WTC11 (cell line): ENCODE data around the gene GOLGA3. TPM values are rescaled to one million over a fixed set of nuclear protein-coding genes. Genes with fewer than 3 reads are reported as not detected.

ENCODE experiments used
- ATAC-seq: fragments of 200-7000 bp; cut with Tn5 transposase; 2 replicates; pipeline ENCODE4 v1.10.0; 2021; ENCODE audit warnings: mild to moderate bottlenecking, moderate library complexity
- CTCF ChIA-PET: fragments of 300-600 bp; sonication (Branson Sonifier 250); formaldehyde crosslinking; loops from one replicate; lab custom pipeline; 2021; ENCODE audit warnings: antibody characterized with exemption; lab: Charles Lee
- POLR2A ChIA-PET: fragments of 350-600 bp; sonication (Branson Sonifier 250); formaldehyde crosslinking; loops from one replicate; lab custom pipeline; 2021; ENCODE audit warnings: antibody characterized with exemption; lab: Charles Lee
- DNase-seq: peaks from one replicate; pipeline ENCODE4 v3.0.0; 2021; ENCODE audit warnings: low spot score
- H3K27ac Mint-ChIP-seq: 2 replicates; pipeline ENCODE4 v1.8.0; 2021; ENCODE audit warnings: mixed read lengths
- H3K27me3 Mint-ChIP-seq: 2 replicates; pipeline ENCODE4 v1.8.0; 2021; ENCODE audit warnings: low read depth, mild to moderate bottlenecking, moderate library complexity, mixed read lengths
- H3K36me3 Mint-ChIP-seq: 2 replicates; pipeline ENCODE4 v1.8.0; 2021; ENCODE audit warnings: mixed read lengths
- H3K4me1 Mint-ChIP-seq: 2 replicates; pipeline ENCODE4 v1.8.0; 2022; ENCODE audit warnings: mixed read lengths
- H3K4me3 Mint-ChIP-seq: 2 replicates; pipeline ENCODE4 v1.8.0; 2021; ENCODE audit warnings: mild to moderate bottlenecking, moderate library complexity, mixed read lengths
- H3K9me3 Mint-ChIP-seq: 2 replicates; pipeline ENCODE4 v1.8.0; 2021; ENCODE audit warnings: mixed read lengths
- ESRRA ChIP-seq: sonication (generic); formaldehyde crosslinking; IDR thresholded peaks from 2 replicates; pipeline ENCODE4 v1.8.1; 2022; ENCODE audit warnings: mild to moderate bottlenecking, missing genetic modification reagents, borderline replicate concordance
- FOXP1 ChIP-seq: sonication (generic); formaldehyde crosslinking; IDR thresholded peaks from 2 replicates; pipeline ENCODE4 v1.8.0; 2022; ENCODE audit warnings: missing genetic modification reagents, mild to moderate bottlenecking, moderate library complexity, borderline replicate concordance
- MYBL2 ChIP-seq: sonication (generic); formaldehyde crosslinking; IDR thresholded peaks from 2 replicates; pipeline ENCODE4 v1.8.1; 2023; ENCODE audit warnings: mild to moderate bottlenecking, moderate library complexity, missing genetic modification reagents
- SMAD4 ChIP-seq: sonication (generic); formaldehyde crosslinking; IDR thresholded peaks from 2 replicates; pipeline ENCODE4 v1.8.0; 2022; ENCODE audit warnings: mild to moderate bottlenecking, missing genetic modification reagents
- ZNF416 ChIP-seq: fragments of 250-450 bp; sonication (Bioruptor Pico); IDR thresholded peaks from 2 replicates; pipeline ENCODE4 v1.9.0; 2021; ENCODE audit warnings: mild to moderate bottlenecking, inconsistent platforms
- total RNA-seq: library from RNA; stranded (reverse); gene quantifications from 3 replicates; pipeline ENCODE4 v1.2.3, GENCODE V29; 2021
- TF ChIP-seq, protein P1 (sequence below): sonication (generic); formaldehyde crosslinking; IDR thresholded peaks from 2 replicates; pipeline ENCODE4 v1.8.1; 2023; ENCODE audit warnings: mild to moderate bottlenecking, moderate library complexity, missing genetic modification reagents
- TF ChIP-seq, protein P2 (sequence below): sonication (generic); formaldehyde crosslinking; conservative IDR thresholded peaks from 2 replicates; pipeline ENCODE4 v1.8.1; 2023; ENCODE audit warnings: mild to moderate bottlenecking, low read depth, missing genetic modification reagents, moderate library complexity
- TF ChIP-seq, protein P3 (sequence below): sonication (generic); formaldehyde crosslinking; IDR thresholded peaks from 2 replicates; pipeline ENCODE4 v1.8.0; 2022; ENCODE audit warnings: missing genetic modification reagents
- TF ChIP-seq, protein P4 (sequence below): fragments of 250-450 bp; sonication (Bioruptor Pico); IDR thresholded peaks from 2 replicates; pipeline ENCODE4 v2.1.2; 2022; ENCODE audit warnings: mild to moderate bottlenecking, moderate library complexity
- TF ChIP-seq, protein P5 (sequence below): fragments of 250-450 bp; sonication (Bioruptor Pico); IDR thresholded peaks from 2 replicates; pipeline ENCODE4 v1.9.0; 2021; ENCODE audit warnings: moderate library complexity, mild to moderate bottlenecking, inconsistent platforms, borderline replicate concordance
- TF ChIP-seq, protein P6 (sequence below): sonication (generic); formaldehyde crosslinking; IDR thresholded peaks from 2 replicates; pipeline ENCODE4 v1.8.0; 2023; ENCODE audit warnings: missing genetic modification reagents, mild to moderate bottlenecking, borderline replicate concordance

Gene GOLGA3
- total RNA-seq, 1 experiment from 2014 or later = 47.8 TPM

DNA sequence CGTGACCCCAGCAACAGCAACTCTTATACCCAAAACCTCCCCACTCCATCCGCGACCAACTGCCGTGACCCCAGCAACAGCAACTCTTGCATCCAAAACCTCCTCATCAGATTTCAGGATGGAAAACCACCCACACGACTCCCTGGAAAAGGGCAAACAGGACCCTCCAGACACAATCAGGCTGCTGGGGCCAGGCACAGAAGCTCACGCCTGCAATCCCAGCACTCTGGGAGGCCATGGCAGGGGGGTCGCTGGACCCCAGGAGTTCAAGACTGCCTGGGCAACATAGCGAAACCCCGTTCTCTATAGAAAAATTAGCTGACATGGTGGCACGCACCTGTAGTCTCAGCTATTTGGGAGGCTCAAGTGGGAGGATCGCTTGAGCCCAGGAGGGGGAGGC is 98.3 kb downstream of the GOLGA3 start (continued):
- TF ChIP-seq ESRRA (CRISPR knock-in tag) (no peak), FOXP1 (no peak), ZNF416 (CRISPR knock-in tag) (no peak)
- TF ChIP-seq, protein P1, sequence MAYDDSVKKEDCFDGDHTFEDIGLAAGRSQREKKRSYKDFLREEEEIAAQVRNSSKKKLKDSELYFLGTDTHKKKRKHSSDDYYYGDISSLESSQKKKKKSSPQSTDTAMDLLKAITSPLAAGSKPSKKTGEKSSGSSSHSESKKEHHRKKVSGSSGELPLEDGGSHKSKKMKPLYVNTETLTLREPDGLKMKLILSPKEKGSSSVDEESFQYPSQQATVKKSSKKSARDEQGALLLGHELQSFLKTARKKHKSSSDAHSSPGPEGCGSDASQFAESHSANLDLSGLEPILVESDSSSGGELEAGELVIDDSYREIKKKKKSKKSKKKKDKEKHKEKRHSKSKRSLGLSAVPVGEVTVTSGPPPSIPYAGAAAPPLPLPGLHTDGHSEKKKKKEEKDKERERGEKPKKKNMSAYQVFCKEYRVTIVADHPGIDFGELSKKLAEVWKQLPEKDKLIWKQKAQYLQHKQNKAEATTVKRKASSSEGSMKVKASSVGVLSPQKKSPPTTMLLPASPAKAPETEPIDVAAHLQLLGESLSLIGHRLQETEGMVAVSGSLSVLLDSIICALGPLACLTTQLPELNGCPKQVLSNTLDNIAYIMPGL (CRISPR knock-in tag) = no peak

DNA sequence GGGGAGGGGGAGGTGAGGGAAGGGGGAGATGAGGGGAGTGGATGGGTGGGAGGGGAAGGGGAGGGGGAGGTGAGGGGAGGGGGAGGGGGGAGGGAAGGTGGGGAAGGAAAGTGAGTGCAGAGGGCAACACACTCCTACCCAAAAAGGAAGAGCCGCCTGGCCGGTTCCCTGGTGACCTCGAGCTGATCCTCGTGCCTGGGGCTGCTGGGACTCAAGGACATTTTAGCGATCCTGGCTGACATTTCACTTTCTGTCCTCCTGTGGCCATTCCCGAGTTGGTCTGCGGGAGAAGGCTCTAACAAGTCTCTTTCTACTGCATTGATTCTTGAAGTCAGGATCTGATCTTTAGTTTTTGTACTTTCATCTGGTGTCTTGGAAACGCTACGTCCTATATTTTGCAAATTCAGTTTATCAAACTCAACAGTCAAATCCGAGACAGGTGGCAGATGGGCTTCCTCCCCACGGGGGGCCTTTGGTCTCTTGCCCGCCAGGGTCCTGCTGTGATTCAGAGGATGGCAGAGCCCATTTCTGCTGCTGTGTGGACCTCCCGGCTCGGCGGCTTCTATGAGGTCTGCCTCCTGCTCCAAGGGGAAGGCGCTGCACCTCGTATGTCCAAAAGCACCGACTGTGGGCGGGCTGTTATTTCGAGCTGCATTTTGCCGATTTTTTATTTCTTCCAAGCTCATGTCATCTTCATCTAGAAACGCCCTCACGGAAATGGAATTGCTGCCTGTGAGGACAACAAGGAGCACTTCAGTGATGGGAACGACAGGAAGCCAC is 98.9 kb downstream of the GOLGA3 start:
- ATAC-seq (no peak), DNase-seq (no peak)
- TF ChIP-seq, protein P2, sequence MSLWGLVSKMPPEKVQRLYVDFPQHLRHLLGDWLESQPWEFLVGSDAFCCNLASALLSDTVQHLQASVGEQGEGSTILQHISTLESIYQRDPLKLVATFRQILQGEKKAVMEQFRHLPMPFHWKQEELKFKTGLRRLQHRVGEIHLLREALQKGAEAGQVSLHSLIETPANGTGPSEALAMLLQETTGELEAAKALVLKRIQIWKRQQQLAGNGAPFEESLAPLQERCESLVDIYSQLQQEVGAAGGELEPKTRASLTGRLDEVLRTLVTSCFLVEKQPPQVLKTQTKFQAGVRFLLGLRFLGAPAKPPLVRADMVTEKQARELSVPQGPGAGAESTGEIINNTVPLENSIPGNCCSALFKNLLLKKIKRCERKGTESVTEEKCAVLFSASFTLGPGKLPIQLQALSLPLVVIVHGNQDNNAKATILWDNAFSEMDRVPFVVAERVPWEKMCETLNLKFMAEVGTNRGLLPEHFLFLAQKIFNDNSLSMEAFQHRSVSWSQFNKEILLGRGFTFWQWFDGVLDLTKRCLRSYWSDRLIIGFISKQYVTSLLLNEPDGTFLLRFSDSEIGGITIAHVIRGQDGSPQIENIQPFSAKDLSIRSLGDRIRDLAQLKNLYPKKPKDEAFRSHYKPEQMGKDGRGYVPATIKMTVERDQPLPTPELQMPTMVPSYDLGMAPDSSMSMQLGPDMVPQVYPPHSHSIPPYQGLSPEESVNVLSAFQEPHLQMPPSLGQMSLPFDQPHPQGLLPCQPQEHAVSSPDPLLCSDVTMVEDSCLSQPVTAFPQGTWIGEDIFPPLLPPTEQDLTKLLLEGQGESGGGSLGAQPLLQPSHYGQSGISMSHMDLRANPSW (CRISPR knock-in tag) = no peak
- TF ChIP-seq, protein P3, sequence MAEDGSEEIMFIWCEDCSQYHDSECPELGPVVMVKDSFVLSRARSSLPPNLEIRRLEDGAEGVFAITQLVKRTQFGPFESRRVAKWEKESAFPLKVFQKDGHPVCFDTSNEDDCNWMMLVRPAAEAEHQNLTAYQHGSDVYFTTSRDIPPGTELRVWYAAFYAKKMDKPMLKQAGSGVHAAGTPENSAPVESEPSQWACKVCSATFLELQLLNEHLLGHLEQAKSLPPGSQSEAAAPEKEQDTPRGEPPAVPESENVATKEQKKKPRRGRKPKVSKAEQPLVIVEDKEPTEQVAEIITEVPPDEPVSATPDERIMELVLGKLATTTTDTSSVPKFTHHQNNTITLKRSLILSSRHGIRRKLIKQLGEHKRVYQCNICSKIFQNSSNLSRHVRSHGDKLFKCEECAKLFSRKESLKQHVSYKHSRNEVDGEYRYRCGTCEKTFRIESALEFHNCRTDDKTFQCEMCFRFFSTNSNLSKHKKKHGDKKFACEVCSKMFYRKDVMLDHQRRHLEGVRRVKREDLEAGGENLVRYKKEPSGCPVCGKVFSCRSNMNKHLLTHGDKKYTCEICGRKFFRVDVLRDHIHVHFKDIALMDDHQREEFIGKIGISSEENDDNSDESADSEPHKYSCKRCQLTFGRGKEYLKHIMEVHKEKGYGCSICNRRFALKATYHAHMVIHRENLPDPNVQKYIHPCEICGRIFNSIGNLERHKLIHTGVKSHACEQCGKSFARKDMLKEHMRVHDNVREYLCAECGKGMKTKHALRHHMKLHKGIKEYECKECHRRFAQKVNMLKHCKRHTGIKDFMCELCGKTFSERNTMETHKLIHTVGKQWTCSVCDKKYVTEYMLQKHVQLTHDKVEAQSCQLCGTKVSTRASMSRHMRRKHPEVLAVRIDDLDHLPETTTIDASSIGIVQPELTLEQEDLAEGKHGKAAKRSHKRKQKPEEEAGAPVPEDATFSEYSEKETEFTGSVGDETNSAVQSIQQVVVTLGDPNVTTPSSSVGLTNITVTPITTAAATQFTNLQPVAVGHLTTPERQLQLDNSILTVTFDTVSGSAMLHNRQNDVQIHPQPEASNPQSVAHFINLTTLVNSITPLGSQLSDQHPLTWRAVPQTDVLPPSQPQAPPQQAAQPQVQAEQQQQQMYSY (CRISPR knock-in tag) = no peak
- TF ChIP-seq MYBL2 (CRISPR knock-in tag) (no peak), FOXP1 (no peak)
- ChIA-PET POLR2A (no interaction called here), CTCF (interaction anchor here (1.7 kb wide), 1 partner anchor 175 kb away, joined by 4 read pairs; no protein-coding TSS in a partner anchor)
- Mint-ChIP-seq H3K27me3 (no peaks in the 10 kb centered on the region), H3K4me3 (no peak overlapping the region), H3K27ac (peak overlapping the region; percentile 45; the same call in 1 of the 2 replicates), H3K9me3 (peaks cover 7% of the 10 kb centered on the region), H3K36me3 (peaks cover 89% of the 10 kb centered on the region), H3K4me1 (peaks cover 7% of the 10 kb centered on the region; the same call in 1 of the 2 replicates)

DNA sequence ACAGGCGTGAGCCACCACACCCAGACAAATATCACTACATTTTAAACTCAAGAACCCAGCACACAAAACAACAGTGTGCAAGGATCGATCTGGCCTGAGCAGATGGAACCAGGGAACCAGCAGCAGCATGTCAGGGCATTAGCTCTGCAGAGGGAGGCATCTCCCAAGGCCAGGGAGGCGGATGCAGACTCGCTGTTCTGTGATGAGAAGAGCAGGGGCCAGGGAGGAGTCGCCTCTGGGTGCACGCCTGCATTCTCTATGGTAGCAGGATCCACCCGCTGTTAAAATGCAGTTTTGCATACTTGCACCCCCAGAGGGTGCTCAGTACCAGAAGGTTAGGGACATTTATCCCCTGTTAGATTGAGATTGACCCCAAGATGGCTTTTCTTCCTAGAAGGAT is 100.2 kb downstream of the GOLGA3 start:
- TF ChIP-seq, protein P4, sequence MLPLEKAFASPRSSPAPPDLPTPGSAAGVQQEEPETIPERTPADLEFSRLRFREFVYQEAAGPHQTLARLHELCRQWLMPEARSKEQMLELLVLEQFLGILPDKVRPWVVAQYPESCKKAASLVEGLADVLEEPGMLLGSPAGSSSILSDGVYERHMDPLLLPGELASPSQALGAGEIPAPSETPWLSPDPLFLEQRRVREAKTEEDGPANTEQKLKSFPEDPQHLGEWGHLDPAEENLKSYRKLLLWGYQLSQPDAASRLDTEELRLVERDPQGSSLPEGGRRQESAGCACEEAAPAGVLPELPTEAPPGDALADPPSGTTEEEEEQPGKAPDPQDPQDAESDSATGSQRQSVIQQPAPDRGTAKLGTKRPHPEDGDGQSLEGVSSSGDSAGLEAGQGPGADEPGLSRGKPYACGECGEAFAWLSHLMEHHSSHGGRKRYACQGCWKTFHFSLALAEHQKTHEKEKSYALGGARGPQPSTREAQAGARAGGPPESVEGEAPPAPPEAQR (CRISPR knock-in tag) = no peak
- TF ChIP-seq, protein P5, sequence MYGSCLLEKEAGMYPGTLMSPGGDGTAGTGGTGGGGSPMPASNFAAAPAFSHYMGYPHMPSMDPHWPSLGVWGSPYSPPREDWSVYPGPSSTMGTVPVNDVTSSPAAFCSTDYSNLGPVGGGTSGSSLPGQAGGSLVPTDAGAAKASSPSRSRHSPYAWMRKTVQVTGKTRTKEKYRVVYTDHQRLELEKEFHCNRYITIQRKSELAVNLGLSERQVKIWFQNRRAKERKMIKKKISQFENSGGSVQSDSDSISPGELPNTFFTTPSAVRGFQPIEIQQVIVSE = no peak
- TF ChIP-seq, protein P6, sequence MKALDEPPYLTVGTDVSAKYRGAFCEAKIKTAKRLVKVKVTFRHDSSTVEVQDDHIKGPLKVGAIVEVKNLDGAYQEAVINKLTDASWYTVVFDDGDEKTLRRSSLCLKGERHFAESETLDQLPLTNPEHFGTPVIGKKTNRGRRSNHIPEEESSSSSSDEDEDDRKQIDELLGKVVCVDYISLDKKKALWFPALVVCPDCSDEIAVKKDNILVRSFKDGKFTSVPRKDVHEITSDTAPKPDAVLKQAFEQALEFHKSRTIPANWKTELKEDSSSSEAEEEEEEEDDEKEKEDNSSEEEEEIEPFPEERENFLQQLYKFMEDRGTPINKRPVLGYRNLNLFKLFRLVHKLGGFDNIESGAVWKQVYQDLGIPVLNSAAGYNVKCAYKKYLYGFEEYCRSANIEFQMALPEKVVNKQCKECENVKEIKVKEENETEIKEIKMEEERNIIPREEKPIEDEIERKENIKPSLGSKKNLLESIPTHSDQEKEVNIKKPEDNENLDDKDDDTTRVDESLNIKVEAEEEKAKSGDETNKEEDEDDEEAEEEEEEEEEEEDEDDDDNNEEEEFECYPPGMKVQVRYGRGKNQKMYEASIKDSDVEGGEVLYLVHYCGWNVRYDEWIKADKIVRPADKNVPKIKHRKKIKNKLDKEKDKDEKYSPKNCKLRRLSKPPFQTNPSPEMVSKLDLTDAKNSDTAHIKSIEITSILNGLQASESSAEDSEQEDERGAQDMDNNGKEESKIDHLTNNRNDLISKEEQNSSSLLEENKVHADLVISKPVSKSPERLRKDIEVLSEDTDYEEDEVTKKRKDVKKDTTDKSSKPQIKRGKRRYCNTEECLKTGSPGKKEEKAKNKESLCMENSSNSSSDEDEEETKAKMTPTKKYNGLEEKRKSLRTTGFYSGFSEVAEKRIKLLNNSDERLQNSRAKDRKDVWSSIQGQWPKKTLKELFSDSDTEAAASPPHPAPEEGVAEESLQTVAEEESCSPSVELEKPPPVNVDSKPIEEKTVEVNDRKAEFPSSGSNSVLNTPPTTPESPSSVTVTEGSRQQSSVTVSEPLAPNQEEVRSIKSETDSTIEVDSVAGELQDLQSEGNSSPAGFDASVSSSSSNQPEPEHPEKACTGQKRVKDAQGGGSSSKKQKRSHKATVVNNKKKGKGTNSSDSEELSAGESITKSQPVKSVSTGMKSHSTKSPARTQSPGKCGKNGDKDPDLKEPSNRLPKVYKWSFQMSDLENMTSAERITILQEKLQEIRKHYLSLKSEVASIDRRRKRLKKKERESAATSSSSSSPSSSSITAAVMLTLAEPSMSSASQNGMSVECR (CRISPR knock-in tag) = no peak
- TF ChIP-seq FOXP1 (no peak), SMAD4 (CRISPR knock-in tag) (no peak)
- H3K4me3 Mint-ChIP-seq = no peak overlapping the region
- ATAC-seq (no peak), DNase-seq (no peak)
- CTCF ChIA-PET = no interaction called here
- peaks cover 7% of the 10 kb centered on the region for H3K9me3 Mint-ChIP-seq
- H3K27me3 Mint-ChIP-seq = no peaks in the 10 kb centered on the region
- peaks cover 7% of the 10 kb centered on the region; the same call in 1 of the 2 replicates for H3K4me1 Mint-ChIP-seq
- H3K36me3 Mint-ChIP-seq = peaks cover 85% of the 10 kb centered on the region
- POLR2A ChIA-PET = no interaction called here
- peak overlapping the region; percentile 70; the same call in 1 of the 2 replicates for H3K27ac Mint-ChIP-seq
